Astrocyte of the cerebellum (primary cell): Measurements from ENCODE around the gene TMEFF2.

Experiments used
- DNase-seq: peaks from one replicate; pipeline ENCODE4 v3.0.0-alpha.2; 2011; ENCODE audit warnings: low read depth
- H3K4me3 ChIP-seq: 2 replicates; pipeline ENCODE4 v1.5.1; 2011; ENCODE audit warnings: mild to moderate bottlenecking, low read depth, low read length, moderate library complexity
- in situ Hi-C: cut with HindIII; loops from 2 replicates; pipeline ENCODE4 v1.10.0; 2017; ENCODE audit warnings: low sequenced_read_pairs
- TF ChIP-seq, protein P1 (sequence below): IDR thresholded peaks from 2 replicates; pipeline ENCODE4 v1.5.1; 2012; ENCODE audit warnings: low read length, low read depth, moderate library complexity, mild to moderate bottlenecking; ENCODE audit errors: missing control alignments

The TMEFF2 gene

GRCh38 chr2:192194866-192195547 lies at the start of gene TMEFF2:
Gene TMEFF2 (minus strand): TSS chr2:192194933. CDS start chr2:192194524, 409 bp downstream.
- TF ChIP-seq, protein P1, sequence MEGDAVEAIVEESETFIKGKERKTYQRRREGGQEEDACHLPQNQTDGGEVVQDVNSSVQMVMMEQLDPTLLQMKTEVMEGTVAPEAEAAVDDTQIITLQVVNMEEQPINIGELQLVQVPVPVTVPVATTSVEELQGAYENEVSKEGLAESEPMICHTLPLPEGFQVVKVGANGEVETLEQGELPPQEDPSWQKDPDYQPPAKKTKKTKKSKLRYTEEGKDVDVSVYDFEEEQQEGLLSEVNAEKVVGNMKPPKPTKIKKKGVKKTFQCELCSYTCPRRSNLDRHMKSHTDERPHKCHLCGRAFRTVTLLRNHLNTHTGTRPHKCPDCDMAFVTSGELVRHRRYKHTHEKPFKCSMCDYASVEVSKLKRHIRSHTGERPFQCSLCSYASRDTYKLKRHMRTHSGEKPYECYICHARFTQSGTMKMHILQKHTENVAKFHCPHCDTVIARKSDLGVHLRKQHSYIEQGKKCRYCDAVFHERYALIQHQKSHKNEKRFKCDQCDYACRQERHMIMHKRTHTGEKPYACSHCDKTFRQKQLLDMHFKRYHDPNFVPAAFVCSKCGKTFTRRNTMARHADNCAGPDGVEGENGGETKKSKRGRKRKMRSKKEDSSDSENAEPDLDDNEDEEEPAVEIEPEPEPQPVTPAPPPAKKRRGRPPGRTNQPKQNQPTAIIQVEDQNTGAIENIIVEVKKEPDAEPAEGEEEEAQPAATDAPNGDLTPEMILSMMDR = peak; percentile 56
- peak within 1 kb of the TSS; percentile 83 for H3K4me3 ChIP-seq
- DNase-seq = peak; percentile 83
- in situ Hi-C loops = no loop called here

DNA sequence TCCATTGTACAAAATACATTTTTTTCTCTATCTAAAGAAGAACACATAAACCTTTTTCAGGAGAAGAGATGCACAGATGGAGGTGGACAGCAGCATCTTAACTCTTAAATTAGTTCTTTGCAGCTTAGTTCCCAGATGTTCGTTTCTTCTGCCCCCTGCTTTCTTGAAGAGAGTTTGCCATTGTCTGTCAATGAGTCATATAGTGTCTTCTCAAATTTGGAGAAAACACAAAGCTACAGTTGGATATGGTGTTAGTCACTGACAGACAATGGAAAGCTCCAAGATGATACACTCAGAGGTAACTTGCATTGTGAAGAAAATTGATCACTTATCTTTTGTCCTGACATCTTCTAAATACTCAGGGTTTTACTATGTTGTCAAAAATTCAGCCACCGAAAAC lies 48.8 kb upstream of the TMEFF2 start:
- in situ Hi-C loops = no loop called here
- DNase-seq = peak; percentile 15
- H3K4me3 ChIP-seq = no peak overlapping the region
- TF ChIP-seq, protein P1 = no peak

GRCh38 chr2:192236136-192236535 lies 41.4 kb upstream of the TMEFF2 start:
- TF ChIP-seq, protein P1 = no peak
- in situ Hi-C loops = no loop called here
- H3K4me3 ChIP-seq = no peak overlapping the region
- peak; percentile 44 for DNase-seq

GRCh38 chr2:192230889-192231453 lies 36.2 kb upstream of the TMEFF2 start:
- in situ Hi-C loops = no loop called here
- DNase-seq = no peak
- TF ChIP-seq, protein P1 = no peak
- no peak overlapping the region for H3K4me3 ChIP-seq

GRCh38 chr2:192228685-192229084 lies 34.0 kb upstream of the TMEFF2 start:
- TF ChIP-seq, protein P1 = no peak
- DNase-seq = no peak
- in situ Hi-C loops = no loop called here
- no peak overlapping the region for H3K4me3 ChIP-seq

GRCh38 chr2:192218970-192219369 lies 24.2 kb upstream of the TMEFF2 start:
- no peak overlapping the region for H3K4me3 ChIP-seq
- no peak for DNase-seq
- TF ChIP-seq, protein P1 = no peak
- in situ Hi-C loops = no loop called here
